ENCODE measurements around the gene TRIM14. TPM values are rescaled to one million over a fixed set of nuclear protein-coding genes. Genes with fewer than 3 reads are reported as not detected.
A peak's percentile ranks its signal among the peaks of the same experiment; 100 is the strongest.

Gene TRIM14
- total and polyA plus RNA-seq, 2 of the 13 experiments (the other 11 are each of a cell fraction or from before 2014, with no cell fraction given) = 9.2 to 13.0 TPM

DNA sequence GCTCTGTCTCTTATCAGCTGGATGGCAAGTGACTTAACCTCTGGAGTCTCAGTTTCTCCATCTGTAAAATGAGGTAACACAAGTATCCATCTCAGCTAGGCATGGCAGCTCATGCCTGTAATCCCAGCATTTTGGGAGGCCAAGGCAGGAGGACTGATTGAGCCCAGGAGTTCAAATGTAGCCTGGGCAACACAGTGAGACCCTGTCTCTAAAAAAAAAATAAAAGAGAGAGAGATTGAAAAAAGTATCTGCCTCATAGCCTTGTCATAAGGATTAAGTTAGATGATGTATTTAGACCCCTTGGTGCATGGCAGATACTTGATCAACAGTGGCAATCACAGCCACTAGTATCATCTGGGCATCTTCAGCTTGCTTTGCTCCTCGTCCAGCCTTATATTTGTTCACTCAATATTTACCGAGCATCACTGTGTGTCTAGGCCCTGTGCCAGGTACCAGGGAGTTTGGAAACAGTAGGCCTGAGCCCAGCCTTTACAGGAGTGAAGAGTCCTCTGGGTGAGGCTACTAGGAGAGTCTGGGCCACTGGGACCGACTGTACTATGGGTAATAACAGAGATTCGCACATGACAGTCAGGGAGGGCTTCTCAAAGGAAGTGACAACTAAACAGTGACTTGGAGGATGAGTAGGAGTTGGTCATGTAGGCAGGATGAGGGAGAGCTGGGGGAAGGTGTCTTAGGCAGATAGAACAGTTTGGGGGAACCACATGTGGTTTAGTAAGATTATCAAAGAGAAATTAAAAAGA is 39.2 kb upstream of the TRIM14 start (continued):
- TF ChIP-seq, protein P1, sequence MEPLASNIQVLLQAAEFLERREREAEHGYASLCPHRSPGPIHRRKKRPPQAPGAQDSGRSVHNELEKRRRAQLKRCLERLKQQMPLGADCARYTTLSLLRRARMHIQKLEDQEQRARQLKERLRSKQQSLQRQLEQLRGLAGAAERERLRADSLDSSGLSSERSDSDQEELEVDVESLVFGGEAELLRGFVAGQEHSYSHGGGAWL (CRISPR knock-in tag; IDR thresholded peaks at IDR 0.05) = no peak
- TF ChIP-seq TEAD3 (CRISPR knock-in tag; optimal IDR thresholded peaks at IDR 0.05; ENCODE audit: borderline replicate concordance) = peak; percentile 70
- TF ChIP-seq ZNF335 (CRISPR knock-in tag; IDR thresholded peaks at IDR 0.05) = 0 out of 2 replicates have a peak, but pooled peaks have one; percentile 37
- no peak for TF ChIP-seq HDAC6 (IDR thresholded peaks at IDR 0.05; ENCODE audit: low read depth, low read length)
- TF ChIP-seq, protein P2, sequence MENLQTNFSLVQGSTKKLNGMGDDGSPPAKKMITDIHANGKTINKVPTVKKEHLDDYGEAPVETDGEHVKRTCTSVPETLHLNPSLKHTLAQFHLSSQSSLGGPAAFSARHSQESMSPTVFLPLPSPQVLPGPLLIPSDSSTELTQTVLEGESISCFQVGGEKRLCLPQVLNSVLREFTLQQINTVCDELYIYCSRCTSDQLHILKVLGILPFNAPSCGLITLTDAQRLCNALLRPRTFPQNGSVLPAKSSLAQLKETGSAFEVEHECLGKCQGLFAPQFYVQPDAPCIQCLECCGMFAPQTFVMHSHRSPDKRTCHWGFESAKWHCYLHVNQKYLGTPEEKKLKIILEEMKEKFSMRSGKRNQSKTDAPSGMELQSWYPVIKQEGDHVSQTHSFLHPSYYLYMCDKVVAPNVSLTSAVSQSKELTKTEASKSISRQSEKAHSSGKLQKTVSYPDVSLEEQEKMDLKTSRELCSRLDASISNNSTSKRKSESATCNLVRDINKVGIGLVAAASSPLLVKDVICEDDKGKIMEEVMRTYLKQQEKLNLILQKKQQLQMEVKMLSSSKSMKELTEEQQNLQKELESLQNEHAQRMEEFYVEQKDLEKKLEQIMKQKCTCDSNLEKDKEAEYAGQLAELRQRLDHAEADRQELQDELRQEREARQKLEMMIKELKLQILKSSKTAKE (CRISPR knock-in tag; IDR thresholded peaks at IDR 0.05; ENCODE audit: borderline replicate concordance) = peak; percentile 62
- TF ChIP-seq SMAD3 (CRISPR knock-in tag; IDR thresholded peaks at IDR 0.05) = peak; percentile 53; the same call in 1 of the 2 replicates
- TF ChIP-seq KAT8 (CRISPR knock-in tag; IDR thresholded peaks at IDR 0.05) = peak; percentile 48; the same call in 1 of the 2 replicates
- TF ChIP-seq ARNTL (CRISPR knock-in tag; IDR thresholded peaks at IDR 0.05) = no peak
- TF ChIP-seq ZMYM2 (CRISPR knock-in tag; IDR thresholded peaks at IDR 0.05) = 0 out of 2 replicates have a peak, but pooled peaks have one; percentile 26
- TF ChIP-seq MED13 (CRISPR knock-in tag; IDR thresholded peaks at IDR 0.05) = no peak
- TF ChIP-seq, protein P3, sequence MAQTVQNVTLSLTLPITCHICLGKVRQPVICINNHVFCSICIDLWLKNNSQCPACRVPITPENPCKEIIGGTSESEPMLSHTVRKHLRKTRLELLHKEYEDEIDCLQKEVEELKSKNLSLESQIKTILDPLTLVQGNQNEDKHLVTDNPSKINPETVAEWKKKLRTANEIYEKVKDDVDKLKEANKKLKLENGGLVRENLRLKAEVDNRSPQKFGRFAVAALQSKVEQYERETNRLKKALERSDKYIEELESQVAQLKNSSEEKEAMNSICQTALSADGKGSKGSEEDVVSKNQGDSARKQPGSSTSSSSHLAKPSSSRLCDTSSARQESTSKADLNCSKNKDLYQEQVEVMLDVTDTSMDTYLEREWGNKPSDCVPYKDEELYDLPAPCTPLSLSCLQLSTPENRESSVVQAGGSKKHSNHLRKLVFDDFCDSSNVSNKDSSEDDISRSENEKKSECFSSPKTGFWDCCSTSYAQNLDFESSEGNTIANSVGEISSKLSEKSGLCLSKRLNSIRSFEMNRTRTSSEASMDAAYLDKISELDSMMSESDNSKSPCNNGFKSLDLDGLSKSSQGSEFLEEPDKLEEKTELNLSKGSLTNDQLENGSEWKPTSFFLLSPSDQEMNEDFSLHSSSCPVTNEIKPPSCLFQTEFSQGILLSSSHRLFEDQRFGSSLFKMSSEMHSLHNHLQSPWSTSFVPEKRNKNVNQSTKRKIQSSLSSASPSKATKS (CRISPR knock-in tag; IDR thresholded peaks at IDR 0.05) = no peak
- TF ChIP-seq, protein P4, sequence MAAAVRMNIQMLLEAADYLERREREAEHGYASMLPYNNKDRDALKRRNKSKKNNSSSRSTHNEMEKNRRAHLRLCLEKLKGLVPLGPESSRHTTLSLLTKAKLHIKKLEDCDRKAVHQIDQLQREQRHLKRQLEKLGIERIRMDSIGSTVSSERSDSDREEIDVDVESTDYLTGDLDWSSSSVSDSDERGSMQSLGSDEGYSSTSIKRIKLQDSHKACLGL (CRISPR knock-in tag; IDR thresholded peaks at IDR 0.05) = no peak
- TF ChIP-seq, protein P5, sequence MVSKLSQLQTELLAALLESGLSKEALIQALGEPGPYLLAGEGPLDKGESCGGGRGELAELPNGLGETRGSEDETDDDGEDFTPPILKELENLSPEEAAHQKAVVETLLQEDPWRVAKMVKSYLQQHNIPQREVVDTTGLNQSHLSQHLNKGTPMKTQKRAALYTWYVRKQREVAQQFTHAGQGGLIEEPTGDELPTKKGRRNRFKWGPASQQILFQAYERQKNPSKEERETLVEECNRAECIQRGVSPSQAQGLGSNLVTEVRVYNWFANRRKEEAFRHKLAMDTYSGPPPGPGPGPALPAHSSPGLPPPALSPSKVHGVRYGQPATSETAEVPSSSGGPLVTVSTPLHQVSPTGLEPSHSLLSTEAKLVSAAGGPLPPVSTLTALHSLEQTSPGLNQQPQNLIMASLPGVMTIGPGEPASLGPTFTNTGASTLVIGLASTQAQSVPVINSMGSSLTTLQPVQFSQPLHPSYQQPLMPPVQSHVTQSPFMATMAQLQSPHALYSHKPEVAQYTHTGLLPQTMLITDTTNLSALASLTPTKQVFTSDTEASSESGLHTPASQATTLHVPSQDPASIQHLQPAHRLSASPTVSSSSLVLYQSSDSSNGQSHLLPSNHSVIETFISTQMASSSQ (IDR thresholded peaks at IDR 0.05; ENCODE audit: low read depth) = no peak
- TF ChIP-seq, protein P5 (CRISPR knock-in tag; IDR thresholded peaks at IDR 0.05; ENCODE audit: borderline replicate concordance) = peak; percentile 60; the same call in 1 of the 2 replicates
- peak; percentile 42; the same call in 1 of the 2 replicates for TF ChIP-seq ZNF614 (CRISPR knock-in tag; IDR thresholded peaks at IDR 0.05; ENCODE audit: borderline replicate concordance)
- TF ChIP-seq KLF16 (CRISPR knock-in tag; IDR thresholded peaks at IDR 0.05) = peak in 1 of 2 experiments; percentile 38; a peak in 1 of 4 replicates
- TF ChIP-seq, protein P6, sequence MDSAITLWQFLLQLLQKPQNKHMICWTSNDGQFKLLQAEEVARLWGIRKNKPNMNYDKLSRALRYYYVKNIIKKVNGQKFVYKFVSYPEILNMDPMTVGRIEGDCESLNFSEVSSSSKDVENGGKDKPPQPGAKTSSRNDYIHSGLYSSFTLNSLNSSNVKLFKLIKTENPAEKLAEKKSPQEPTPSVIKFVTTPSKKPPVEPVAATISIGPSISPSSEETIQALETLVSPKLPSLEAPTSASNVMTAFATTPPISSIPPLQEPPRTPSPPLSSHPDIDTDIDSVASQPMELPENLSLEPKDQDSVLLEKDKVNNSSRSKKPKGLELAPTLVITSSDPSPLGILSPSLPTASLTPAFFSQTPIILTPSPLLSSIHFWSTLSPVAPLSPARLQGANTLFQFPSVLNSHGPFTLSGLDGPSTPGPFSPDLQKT (CRISPR knock-in tag; IDR thresholded peaks at IDR 0.05; ENCODE audit: borderline replicate concordance) = no peak
- TF ChIP-seq ZNF138 (CRISPR knock-in tag; IDR thresholded peaks at IDR 0.05; ENCODE audit: low read depth) = no peak

All from HepG2 (cell line).